ENCODE measurements around the gene LYZL4.

The LYZL4 gene

GRCh38 chr3:42406727-42407450 lies 3.5 kb downstream of the LYZL4 start:
- Histone ChIP-seq H3K9me3 (ENCODE audit: insufficient read depth, low read length) (no peaks in the 10 kb centered on the region), H2AFZ (ENCODE audit: low read depth, low read length) (no peak overlapping the region), H3K27me3 (ENCODE audit: low read depth, low read length) (peaks cover 16% of the 10 kb centered on the region), H3K27ac (ENCODE audit: low read length) (no peak overlapping the region), H3K4me2 (ENCODE audit: low read length) (no peak overlapping the region), H3K4me3 (ENCODE audit: low read length) (no peak overlapping the region), H4K20me1 (ENCODE audit: insufficient read depth, low read length) (no peaks in the 10 kb centered on the region), H3K9ac (ENCODE audit: low read length) (no peak overlapping the region), H3K79me2 (ENCODE audit: low read length) (no peaks in the 10 kb centered on the region), H3K36me3 (replicated peaks; ENCODE audit: low read depth, low read length) (no peaks in the 10 kb centered on the region), H3K4me1 (ENCODE audit: low read length) (no peaks in the 10 kb centered on the region)
- TF ChIP-seq, protein P1, sequence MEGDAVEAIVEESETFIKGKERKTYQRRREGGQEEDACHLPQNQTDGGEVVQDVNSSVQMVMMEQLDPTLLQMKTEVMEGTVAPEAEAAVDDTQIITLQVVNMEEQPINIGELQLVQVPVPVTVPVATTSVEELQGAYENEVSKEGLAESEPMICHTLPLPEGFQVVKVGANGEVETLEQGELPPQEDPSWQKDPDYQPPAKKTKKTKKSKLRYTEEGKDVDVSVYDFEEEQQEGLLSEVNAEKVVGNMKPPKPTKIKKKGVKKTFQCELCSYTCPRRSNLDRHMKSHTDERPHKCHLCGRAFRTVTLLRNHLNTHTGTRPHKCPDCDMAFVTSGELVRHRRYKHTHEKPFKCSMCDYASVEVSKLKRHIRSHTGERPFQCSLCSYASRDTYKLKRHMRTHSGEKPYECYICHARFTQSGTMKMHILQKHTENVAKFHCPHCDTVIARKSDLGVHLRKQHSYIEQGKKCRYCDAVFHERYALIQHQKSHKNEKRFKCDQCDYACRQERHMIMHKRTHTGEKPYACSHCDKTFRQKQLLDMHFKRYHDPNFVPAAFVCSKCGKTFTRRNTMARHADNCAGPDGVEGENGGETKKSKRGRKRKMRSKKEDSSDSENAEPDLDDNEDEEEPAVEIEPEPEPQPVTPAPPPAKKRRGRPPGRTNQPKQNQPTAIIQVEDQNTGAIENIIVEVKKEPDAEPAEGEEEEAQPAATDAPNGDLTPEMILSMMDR (IDR thresholded peaks at IDR 0.05; ENCODE audit: low read depth, low read length): no peak
- no peak for TF ChIP-seq EZH2phosphoT487 (IDR thresholded peaks at IDR 0.05; ENCODE audit: low read depth)

- Histone ChIP-seq H3K9ac (ENCODE audit: low read length) (no peak overlapping the region), H3K4me1 (ENCODE audit: low read length) (no peaks in the 10 kb centered on the region), H2AFZ (ENCODE audit: low read depth, low read length) (no peak overlapping the region), H3K4me2 (ENCODE audit: low read length) (no peak overlapping the region), H3K4me3 (ENCODE audit: low read length) (no peak overlapping the region), H3K36me3 (replicated peaks; ENCODE audit: low read depth, low read length) (no peaks in the 10 kb centered on the region), H3K27me3 (ENCODE audit: low read depth, low read length) (peaks cover 16% of the 10 kb centered on the region), H3K9me3 (ENCODE audit: insufficient read depth, low read length) (no peaks in the 10 kb centered on the region), H3K27ac (ENCODE audit: low read length) (no peak overlapping the region), H3K79me2 (ENCODE audit: low read length) (no peaks in the 10 kb centered on the region), H4K20me1 (ENCODE audit: insufficient read depth, low read length) (no peaks in the 10 kb centered on the region)
- TF ChIP-seq EZH2phosphoT487 (IDR thresholded peaks at IDR 0.05; ENCODE audit: low read depth): no peak
- TF ChIP-seq, protein P1 (IDR thresholded peaks at IDR 0.05; ENCODE audit: low read depth, low read length): no peak
These were observed 4.6 kb downstream of the LYZL4 start for GRCh38 chr3:42405857-42406256.

GRCh38 chr3:42403737-42404136 lies 6.7 kb downstream of the LYZL4 start:
- H3K9ac ChIP-seq (ENCODE audit: low read length): no peak overlapping the region
- TF ChIP-seq, protein P1 (IDR thresholded peaks at IDR 0.05; ENCODE audit: low read depth, low read length): no peak
- no peak for TF ChIP-seq EZH2phosphoT487 (IDR thresholded peaks at IDR 0.05; ENCODE audit: low read depth)
- no peak overlapping the region for H3K4me2 ChIP-seq (ENCODE audit: low read length)
- no peak overlapping the region for H2AFZ ChIP-seq (ENCODE audit: low read depth, low read length)
- H3K27ac ChIP-seq (ENCODE audit: low read length): no peak overlapping the region
- H3K4me3 ChIP-seq (ENCODE audit: low read length): no peak overlapping the region
- H3K27me3 ChIP-seq (ENCODE audit: low read depth, low read length): no peaks in the 10 kb centered on the region
- H3K79me2 ChIP-seq (ENCODE audit: low read length): no peaks in the 10 kb centered on the region
- H4K20me1 ChIP-seq (ENCODE audit: insufficient read depth, low read length): no peaks in the 10 kb centered on the region
- no peaks in the 10 kb centered on the region for H3K36me3 ChIP-seq (replicated peaks; ENCODE audit: low read depth, low read length)
- H3K9me3 ChIP-seq (ENCODE audit: insufficient read depth, low read length): no peaks in the 10 kb centered on the region
- H3K4me1 ChIP-seq (ENCODE audit: low read length): no peaks in the 10 kb centered on the region

DNA sequence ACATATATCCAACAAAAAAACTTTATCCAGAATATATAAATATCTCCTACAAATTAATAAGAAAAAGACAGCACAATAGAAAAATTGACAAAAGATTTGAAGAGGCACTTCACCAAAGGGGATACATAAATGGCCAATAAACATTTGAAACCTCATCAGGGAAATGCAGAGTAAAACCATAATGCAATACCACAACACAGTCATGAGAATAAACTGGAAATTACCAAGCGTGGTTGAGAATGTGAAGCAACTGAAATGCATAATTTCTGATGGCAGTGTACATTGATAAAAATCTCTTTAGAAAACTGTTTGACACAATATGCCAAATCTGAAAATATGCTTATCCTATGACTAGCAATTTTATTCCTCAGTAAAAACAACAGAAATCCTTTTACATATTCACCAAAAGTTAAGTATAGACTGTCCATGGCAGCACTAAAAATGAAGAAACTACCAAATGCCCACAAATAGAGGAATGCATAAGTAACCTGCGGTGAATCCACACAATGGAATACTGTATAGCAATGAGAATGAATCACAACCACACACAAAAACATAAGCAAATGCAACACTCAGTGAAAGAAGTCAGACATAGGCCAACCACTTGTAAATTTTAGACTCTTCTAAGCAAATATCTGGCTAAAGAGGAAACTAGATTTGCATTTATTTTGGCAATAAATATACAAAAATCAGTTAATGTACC lies 7.9 kb downstream of the LYZL4 start:
- no peaks in the 10 kb centered on the region for H3K4me1 ChIP-seq (ENCODE audit: low read length)
- no peak for TF ChIP-seq EZH2phosphoT487 (IDR thresholded peaks at IDR 0.05; ENCODE audit: low read depth)
- TF ChIP-seq, protein P1 (IDR thresholded peaks at IDR 0.05; ENCODE audit: low read depth, low read length): no peak
- H3K79me2 ChIP-seq (ENCODE audit: low read length): no peaks in the 10 kb centered on the region
- H2AFZ ChIP-seq (ENCODE audit: low read depth, low read length): no peak overlapping the region
- no peak overlapping the region for H3K4me2 ChIP-seq (ENCODE audit: low read length)
- no peaks in the 10 kb centered on the region for H3K27me3 ChIP-seq (ENCODE audit: low read depth, low read length)
- no peak overlapping the region for H3K4me3 ChIP-seq (ENCODE audit: low read length)
- H3K27ac ChIP-seq (ENCODE audit: low read length): no peak overlapping the region
- no peaks in the 10 kb centered on the region for H3K9me3 ChIP-seq (ENCODE audit: insufficient read depth, low read length)
- H3K9ac ChIP-seq (ENCODE audit: low read length): no peak overlapping the region
- H4K20me1 ChIP-seq (ENCODE audit: insufficient read depth, low read length): no peaks in the 10 kb centered on the region
- H3K36me3 ChIP-seq (replicated peaks; ENCODE audit: low read depth, low read length): no peaks in the 10 kb centered on the region

Measured in OCI-LY3 (cell line).